Activated T-helper 2 cell treated with anti-CD3 and anti-CD28 coated beads, Interferon-gamma antibody, Interleukin-2, Interleukin-4, amounts not matched to agents 10 μg/mL and 5 μg/mL and 100 μg/mL, durations not matched to agents 14 hours and 24 hours and 36 hours (primary cell): Measurements from ENCODE around the gene GALNT10. TPM values are rescaled to one million over a fixed set of nuclear protein-coding genes. Genes with fewer than 3 reads are reported as not detected.

Experiments
- DNase-seq: peaks from one replicate; pipeline ENCODE4 v3.0.0; 2021; ENCODE audit warnings: low spot score
- H3K27ac Mint-ChIP-seq: one replicate; pipeline ENCODE4 v1.8.0; 2021; ENCODE audit warnings: mixed read lengths
- H3K27me3 Mint-ChIP-seq: one replicate; pipeline ENCODE4 v1.8.0; 2021; ENCODE audit warnings: low read depth, mixed read lengths
- H3K36me3 Mint-ChIP-seq: one replicate; pipeline ENCODE4 v1.8.0; 2021; ENCODE audit warnings: low read depth, mixed read lengths
- H3K4me1 Mint-ChIP-seq: one replicate; pipeline ENCODE4 v1.8.0; 2021; ENCODE audit warnings: low read depth, mixed read lengths
- H3K4me3 Mint-ChIP-seq: one replicate; pipeline ENCODE4 v1.8.0; 2021; ENCODE audit warnings: low read depth, mild to moderate bottlenecking, moderate library complexity, mixed read lengths
- H3K9me3 Mint-ChIP-seq: one replicate; pipeline ENCODE4 v1.8.0; 2021; ENCODE audit warnings: mixed read lengths
- intact Hi-C: fragments of 100-400 bp; cut with micrococcal nuclease; formaldehyde crosslinking; loops from one replicate; pipeline ENCODE4 v1.15.1; 2023
- total RNA-seq: library from RNA; stranded (reverse); gene quantifications from 2 replicates; pipeline ENCODE4 v1.2.3, GENCODE V29; 2022

Gene GALNT10
- total RNA-seq, 1 donor from 2014 or later = 35.5 TPM

GRCh38 chr5:154308443-154309370 is 118.2 kb downstream of the GALNT10 start:
- H3K27ac Mint-ChIP-seq = no peak overlapping the region
- peaks cover 16% of the 10 kb centered on the region for H3K9me3 Mint-ChIP-seq
- no peaks in the 10 kb centered on the region for H3K27me3 Mint-ChIP-seq
- H3K4me3 Mint-ChIP-seq = no peak overlapping the region
- intact Hi-C loops = no loop called here
- H3K4me1 Mint-ChIP-seq = peaks cover 25% of the 10 kb centered on the region
- peaks cover 34% of the 10 kb centered on the region for H3K36me3 Mint-ChIP-seq
- no peak for DNase-seq

- H3K27ac Mint-ChIP-seq = peak overlapping the region; percentile 18
- peaks cover 25% of the 10 kb centered on the region for H3K4me1 Mint-ChIP-seq
- H3K4me3 Mint-ChIP-seq = no peak overlapping the region
- intact Hi-C loops = no loop called here
- no peak for DNase-seq
- H3K36me3 Mint-ChIP-seq = peaks cover 28% of the 10 kb centered on the region
- H3K27me3 Mint-ChIP-seq = no peaks in the 10 kb centered on the region
- peaks cover 9% of the 10 kb centered on the region for H3K9me3 Mint-ChIP-seq
These were observed 118.8 kb downstream of the GALNT10 start for GRCh38 chr5:154309371-154309745.

GRCh38 chr5:154309805-154310204 is 119.3 kb downstream of the GALNT10 start:
- Mint-ChIP-seq H3K4me3 (no peak overlapping the region), H3K4me1 (peaks cover 25% of the 10 kb centered on the region), H3K36me3 (peaks cover 23% of the 10 kb centered on the region), H3K9me3 (peaks cover 6% of the 10 kb centered on the region), H3K27me3 (no peaks in the 10 kb centered on the region), H3K27ac (peak overlapping the region; percentile 40)
- DNase-seq = no peak
- intact Hi-C loops = loop anchor here (10.0 kb wide), 1 partner anchor 115 kb away; the partner anchor contains the start of gene GALNT10

GRCh38 chr5:154311362-154311761 is 120.8 kb downstream of the GALNT10 start:
- H3K27me3 Mint-ChIP-seq = no peaks in the 10 kb centered on the region
- H3K27ac Mint-ChIP-seq = no peak overlapping the region
- no peak overlapping the region for H3K4me3 Mint-ChIP-seq
- peaks cover 12% of the 10 kb centered on the region for H3K36me3 Mint-ChIP-seq
- intact Hi-C loops = loop anchor here (10.0 kb wide), 1 partner anchor 117 kb away; the partner anchor contains the start of gene GALNT10
- DNase-seq = no peak
- no peaks in the 10 kb centered on the region for H3K9me3 Mint-ChIP-seq
- H3K4me1 Mint-ChIP-seq = peaks cover 25% of the 10 kb centered on the region

GRCh38 chr5:154312000-154312399 is 121.5 kb downstream of the GALNT10 start:
- no peak overlapping the region for H3K27ac Mint-ChIP-seq
- H3K9me3 Mint-ChIP-seq = no peaks in the 10 kb centered on the region
- peaks cover 24% of the 10 kb centered on the region for H3K4me1 Mint-ChIP-seq
- no peak overlapping the region for H3K4me3 Mint-ChIP-seq
- intact Hi-C loops = loop anchor here (10.0 kb wide), 1 partner anchor 117 kb away; the partner anchor contains the start of gene GALNT10
- H3K27me3 Mint-ChIP-seq = no peaks in the 10 kb centered on the region
- H3K36me3 Mint-ChIP-seq = peaks cover 7% of the 10 kb centered on the region
- DNase-seq = no peak

- H3K9me3 Mint-ChIP-seq = no peaks in the 10 kb centered on the region
- peaks cover 24% of the 10 kb centered on the region for H3K4me1 Mint-ChIP-seq
- DNase-seq = no peak
- no peak overlapping the region for H3K27ac Mint-ChIP-seq
- intact Hi-C loops = loop anchor here (10.0 kb wide), 1 partner anchor 118 kb away; the partner anchor contains the start of gene GALNT10
- no peak overlapping the region for H3K4me3 Mint-ChIP-seq
- peaks cover 7% of the 10 kb centered on the region for H3K36me3 Mint-ChIP-seq
- no peaks in the 10 kb centered on the region for H3K27me3 Mint-ChIP-seq
These were observed 122.0 kb downstream of the GALNT10 start for GRCh38 chr5:154312576-154312975.

GRCh38 chr5:154313360-154314017 is 123.0 kb downstream of the GALNT10 start:
- intact Hi-C loops = loop anchor here (10.0 kb wide), 1 partner anchor 119 kb away; the partner anchor contains the start of gene GALNT10
- peaks cover 24% of the 10 kb centered on the region for H3K4me1 Mint-ChIP-seq
- H3K27me3 Mint-ChIP-seq = no peaks in the 10 kb centered on the region

GRCh38 chr5:154315196-154315595 is 124.7 kb downstream of the GALNT10 start:
- Mint-ChIP-seq H3K9me3 (no peaks in the 10 kb centered on the region), H3K4me1 (peaks cover 15% of the 10 kb centered on the region), H3K27me3 (no peaks in the 10 kb centered on the region), H3K36me3 (peaks cover 3% of the 10 kb centered on the region), H3K27ac (no peak overlapping the region), H3K4me3 (no peak overlapping the region)
- DNase-seq = no peak
- intact Hi-C loops = loop anchor here (10.0 kb wide), 1 partner anchor 120 kb away; the partner anchor contains the start of gene GALNT10

More at GRCh38 chr5:154313360-154314017, 123.0 kb downstream of the GALNT10 start:
- Mint-ChIP-seq H3K27ac (no peak overlapping the region), H3K36me3 (peaks cover 7% of the 10 kb centered on the region), H3K9me3 (no peaks in the 10 kb centered on the region), H3K4me3 (no peak overlapping the region)
- no peak for DNase-seq

GRCh38 chr5:154315756-154316155 is 125.2 kb downstream of the GALNT10 start:
- Mint-ChIP-seq H3K4me1 (peaks cover 18% of the 10 kb centered on the region), H3K36me3 (peaks cover 3% of the 10 kb centered on the region), H3K27ac (no peak overlapping the region), H3K27me3 (no peaks in the 10 kb centered on the region), H3K9me3 (no peaks in the 10 kb centered on the region), H3K4me3 (no peak overlapping the region)
- intact Hi-C loops = loop anchor here (10.0 kb wide), 1 partner anchor 121 kb away; the partner anchor contains the start of gene GALNT10
- DNase-seq = no peak

- no peaks in the 10 kb centered on the region for H3K9me3 Mint-ChIP-seq
- no peak overlapping the region for H3K27ac Mint-ChIP-seq
- H3K4me3 Mint-ChIP-seq = no peak overlapping the region
- intact Hi-C loops = loop anchor here (10.0 kb wide), 1 partner anchor 122 kb away; the partner anchor contains the start of gene GALNT10
- H3K27me3 Mint-ChIP-seq = no peaks in the 10 kb centered on the region
- H3K4me1 Mint-ChIP-seq = peaks cover 18% of the 10 kb centered on the region
- peaks cover 3% of the 10 kb centered on the region for H3K36me3 Mint-ChIP-seq
- no peak for DNase-seq
These were observed 125.8 kb downstream of the GALNT10 start for GRCh38 chr5:154316223-154316935.

GRCh38 chr5:154317916-154318315 is 127.4 kb downstream of the GALNT10 start:
- Mint-ChIP-seq H3K36me3 (peaks cover 3% of the 10 kb centered on the region), H3K4me1 (peaks cover 16% of the 10 kb centered on the region), H3K9me3 (no peaks in the 10 kb centered on the region), H3K27me3 (no peaks in the 10 kb centered on the region), H3K4me3 (no peak overlapping the region), H3K27ac (no peak overlapping the region)
- DNase-seq = no peak
- intact Hi-C loops = loop anchor here (10.0 kb wide), 1 partner anchor 123 kb away; the partner anchor contains the start of gene GALNT10

- intact Hi-C loops = loop anchor here (10.0 kb wide), 1 partner anchor 124 kb away; the partner anchor contains the start of gene GALNT10
- no peaks in the 10 kb centered on the region for H3K27me3 Mint-ChIP-seq
- H3K36me3 Mint-ChIP-seq = peaks cover 3% of the 10 kb centered on the region
- DNase-seq = no peak
- no peaks in the 10 kb centered on the region for H3K9me3 Mint-ChIP-seq
- H3K4me1 Mint-ChIP-seq = peaks cover 16% of the 10 kb centered on the region
- no peak overlapping the region for H3K27ac Mint-ChIP-seq
- H3K4me3 Mint-ChIP-seq = no peak overlapping the region
These were observed 128.2 kb downstream of the GALNT10 start for GRCh38 chr5:154318691-154319090.
